ENCODE measurements around the gene FMNL2. TPM values are rescaled to one million over a fixed set of nuclear protein-coding genes. Genes with fewer than 3 reads are reported as not detected.

The FMNL2 gene
- polyA plus RNA-seq, 3 donors, result 0.28 to 3.2 (median 0.71) TPM

- Mint-ChIP-seq H3K9me3 (peaks cover 1 to 4% (median 3%) of the 10 kb centered on the region in 7 donors), H3K36me3 (peaks cover 23 to 32% of the 10 kb centered on the region in 2 donors), H3K4me3 (no peak overlapping the region), H3K27me3 (ENCODE audit: low read depth in 3 of 3) (no peaks in the 10 kb centered on the region), H3K4me1 (peaks cover 7% of the 10 kb centered on the region), H3K27ac (peak overlapping the region in 1 of 7 donors; percentile 30)
- no peak for TF ChIP-seq CTCF (IDR thresholded peaks at IDR 0.05)
- intact Hi-C loops (cut with micrococcal nuclease), result no loop called here
- no peak overlapping the region for H3K27ac ChIP-seq (ENCODE audit: low read depth in 1 of 2, low read length in 2 of 2)
- no peak overlapping the region for H3K4me2 ChIP-seq (replicated peaks; ENCODE audit: extremely low read depth, low read length, poor library complexity, severe bottlenecking)
- H3K79me2 ChIP-seq (ENCODE audit: insufficient read depth, low read length), result peaks cover 88% of the 10 kb centered on the region
- no peak overlapping the region for H2AFZ ChIP-seq (ENCODE audit: insufficient read depth, low read depth, low read length, poor library complexity, severe bottlenecking)
- no peak for DNase-seq
- no peak overlapping the region for H3K9ac ChIP-seq (ENCODE audit: insufficient read depth, low read length, poor library complexity, severe bottlenecking)
- no peaks in the 10 kb centered on the region for H3K27me3 ChIP-seq (ENCODE audit: control insufficient read depth in 2 of 2, insufficient read depth in 2 of 2, low read length in 2 of 2)
- no peak overlapping the region for H3K4me3 ChIP-seq (replicated peaks in 1 of 3; ENCODE audit: low read depth in 2 of 3, low read length in 3 of 3)
- H4K20me1 ChIP-seq (ENCODE audit: insufficient read depth, low read length), result peaks cover 80% of the 10 kb centered on the region
- peaks cover 0 to 8% of the 10 kb centered on the region in 2 donors for H3K4me1 ChIP-seq (ENCODE audit: control insufficient read depth in 1 of 2, insufficient read depth in 2 of 2, low read length in 2 of 2)
- H3K9me3 ChIP-seq (replicated peaks in 1 of 2; ENCODE audit: control insufficient read depth in 1 of 2, insufficient read depth in 1 of 2, low read length in 2 of 2), result peaks cover 2 to 3% of the 10 kb centered on the region in 2 donors
- peaks cover 22 to 33% of the 10 kb centered on the region in 2 donors for H3K36me3 ChIP-seq (replicated peaks in 1 of 2; ENCODE audit: control insufficient read depth in 1 of 2, insufficient read depth in 2 of 2, low read length in 2 of 2)
- WGBS (ENCODE audit: insufficient coverage), result no CpG with 5 or more reads among the region's 1 CpG
These were observed 361.5 kb downstream of the FMNL2 start for GRCh38 chr2:152696476-152696875.

Small RNA genes lying within 50 kb of the gene (small RNA-seq; reads per million reads assigned to genes)
- not detected for gene AC012443.1 (ENCODE audit: insufficient read length, low read depth)

Other genes with a start within 250 kb of the FMNL2 start
- 1 to 10 TPM in 2 of 3 donors, under 1 TPM in 1; 0.44 to 1.9 (median 1.1) TPM for gene CACNB4, start 236.1 kb upstream of the FMNL2 start, polyA plus RNA-seq
- gene STAM2, start 159.4 kb upstream of the FMNL2 start, polyA plus RNA-seq, result 10 to 100 TPM in 1 of 3 donors, 1 to 10 TPM in 2; 6.9 to 12.6 (median 8.2) TPM